HepG2 (cell line): Measurements from ENCODE around the gene GPSM1. TPM values are rescaled to one million over a fixed set of nuclear protein-coding genes. Genes with fewer than 3 reads are reported as not detected.
A peak's percentile ranks its signal among the peaks of the same experiment; 100 is the strongest.

Experiments
- ATAC-seq: fragments of 200-7000 bp; cut with Tn5 transposase; 3 replicates; pipeline ENCODE4 v1.9.1; 2020; ENCODE audit warnings: mild to moderate bottlenecking, moderate library complexity
- BruUV-seq: library from RNA; stranded (reverse); fragments of 400-500 nt; replicated peaks from 2 replicates; lab custom pipeline; 2021; lab: Mats Ljungman, UMichigan
- CTCF ChIA-PET: fragments of 300-600 bp; formaldehyde crosslinking; extraction: SDS; loops from one replicate; lab custom pipeline; 2021; ENCODE audit warnings: low total read pairs, inconsistent platforms, low intra/inter-chr PET ratio; lab: Yijun Ruan, JAX
- POLR2A ChIA-PET: fragments of 350-600 bp; sonication (Branson Sonifier 250); formaldehyde crosslinking; loops from one replicate; lab custom pipeline; 2020; ENCODE audit warnings: antibody characterized with exemption, inconsistent platforms; lab: Yijun Ruan, JAX
- DNase-seq: peaks from one replicate; pipeline ENCODE4 v3.0.0-alpha.2; 2015; ENCODE audit warnings: low spot score
- FAIRE-seq: peaks from 3 replicates; lab custom pipeline; 2011; peaks lifted over from hg19 to GRCh38; lab: Jason Lieb, UNC
- H2AFZ ChIP-seq: one replicate; pipeline ENCODE4 v1.6.1; 2011; ENCODE audit warnings: low read length, inconsistent platforms
- H3K27ac ChIP-seq: fragments of 300-600 bp; 3 replicates; pipeline ENCODE4 v1.8.0; 2011; ENCODE audit warnings: mixed run types, mild to moderate bottlenecking, mixed read lengths, low read length, inconsistent platforms; ENCODE audit not compliant: insufficient read depth; ENCODE audit errors: extremely low read length
- H3K27me3 ChIP-seq, 2 experiments: fragments of 200-600 bp in 1 of 2; 2 replicates in 1 of 2; 3 replicates in 1 of 2; pipeline versions ENCODE4 v1.6.0 to v1.8.0; 2011; ENCODE audit warnings: low read length in 2 of 2, mild to moderate bottlenecking in 2 of 2, moderate library complexity in 2 of 2, inconsistent platforms in 1 of 2; ENCODE audit not compliant: insufficient read depth in 2 of 2, control insufficient read depth in 1 of 2
- H3K36me3 ChIP-seq, 2 experiments: fragments of 200-600 bp in 1 of 2; replicated peaks in 1 of 2; 2 replicates in 1 of 2; 3 replicates in 1 of 2; pipeline versions ENCODE4 v1.5.1 to v1.8.0; 2011; ENCODE audit warnings: low read length in 2 of 2, inconsistent platforms in 1 of 2; ENCODE audit not compliant: insufficient read depth in 2 of 2, control insufficient read depth in 1 of 2
- H3K4me1 ChIP-seq: 2 replicates; pipeline ENCODE4 v1.5.1; 2012; ENCODE audit warnings: low read length, inconsistent platforms; ENCODE audit not compliant: insufficient read depth
- H3K4me2 ChIP-seq: 2 replicates; pipeline ENCODE4 v1.6.0; 2011; ENCODE audit warnings: low read depth, low read length, inconsistent platforms
- H3K4me3 ChIP-seq, 3 experiments: fragments of 200-600 bp in 1 of 3; sonication (generic), shearing (Covaris generic) in 1 of 3; replicated peaks in 1 of 3; 2 replicates each; pipeline ENCODE4 v1.5.1; 2011 to 2016; ENCODE audit warnings: low read length in 3 of 3, inconsistent platforms in 2 of 3, low read depth in 2 of 3, mild to moderate bottlenecking in 2 of 3, control low read depth in 1 of 3, mixed read lengths in 1 of 3; ENCODE audit not compliant: insufficient read depth in 1 of 3
- H3K79me2 ChIP-seq: one replicate; pipeline ENCODE4 v1.6.1; 2011; ENCODE audit warnings: low read length, inconsistent platforms; ENCODE audit not compliant: insufficient read depth
- H3K9ac ChIP-seq: 2 replicates; pipeline ENCODE4 v1.6.0; 2011; ENCODE audit warnings: mild to moderate bottlenecking, low read depth, low read length, inconsistent platforms; ENCODE audit not compliant: insufficient read depth
- H3K9me3 ChIP-seq: 2 replicates; pipeline ENCODE4 v1.5.1; 2012; ENCODE audit warnings: mild to moderate bottlenecking, low read length
- H4K20me1 ChIP-seq: 2 replicates; pipeline ENCODE4 v1.6.0; 2011; ENCODE audit warnings: inconsistent platforms, mild to moderate bottlenecking, low read length, moderate library complexity; ENCODE audit not compliant: insufficient read depth
- ARID4A ChIP-seq: sonication (generic); formaldehyde crosslinking; IDR thresholded peaks from 2 replicates; pipeline ENCODE4 v1.5.0; 2020; ENCODE audit warnings: mild to moderate bottlenecking, missing genetic modification reagents, borderline replicate concordance
- ATF7 ChIP-seq, 2 experiments: fragments of 450-650 bp in 1 of 2; sonication (generic) in 1 of 2; formaldehyde crosslinking in 1 of 2; IDR thresholded peaks; 2 replicates each; pipeline versions ENCODE4 v1.4.0 to v1.6.1; 2016 to 2020; ENCODE audit warnings: antibody characterized with exemption in 1 of 2, mild to moderate bottlenecking in 1 of 2, missing genetic modification reagents in 1 of 2
- GPBP1L1 ChIP-seq: sonication (generic); formaldehyde crosslinking; IDR thresholded peaks from 2 replicates; pipeline ENCODE4 v1.5.0; 2020; ENCODE audit warnings: mild to moderate bottlenecking, missing genetic modification reagents
- NFIC ChIP-seq: IDR thresholded peaks from 2 replicates; pipeline ENCODE4 v1.6.1; 2012; ENCODE audit warnings: mild to moderate bottlenecking, low read length, inconsistent platforms
- RARA ChIP-seq: IDR thresholded peaks from 2 replicates; pipeline ENCODE4 v1.6.1; 2016; ENCODE audit warnings: missing genetic modification reagents, missing compliant biosample characterization
- RXRB ChIP-seq: IDR thresholded peaks from 2 replicates; pipeline ENCODE4 v1.6.1; 2016; ENCODE audit warnings: borderline replicate concordance, missing genetic modification reagents, missing compliant biosample characterization
- SIN3A ChIP-seq: IDR thresholded peaks from 2 replicates; pipeline ENCODE4 v1.6.1; 2011; ENCODE audit warnings: low read depth, mild to moderate bottlenecking, control low read depth, low read length, borderline replicate concordance
- TFDP2 ChIP-seq: sonication (generic); formaldehyde crosslinking; IDR thresholded peaks from 2 replicates; pipeline ENCODE4 v1.4.0; 2020; ENCODE audit warnings: missing genetic modification reagents
- THRA ChIP-seq: sonication (generic); formaldehyde crosslinking; IDR thresholded peaks from 2 replicates; pipeline ENCODE4 v1.4.0; 2020; ENCODE audit warnings: missing genetic modification reagents, borderline replicate concordance
- ZNF24 ChIP-seq: fragments of 450-650 bp; IDR thresholded peaks from 2 replicates; pipeline ENCODE4 v1.6.1; 2017; ENCODE audit warnings: antibody characterized with exemption, mild to moderate bottlenecking
- ZNF451 ChIP-seq: sonication (generic); formaldehyde crosslinking; IDR thresholded peaks from 2 replicates; pipeline ENCODE4 v1.5.0; 2020; ENCODE audit warnings: mild to moderate bottlenecking, missing genetic modification reagents
- ZNF576 ChIP-seq: sonication (generic); formaldehyde crosslinking; IDR thresholded peaks from 2 replicates; pipeline ENCODE4 v1.4.0; 2020; ENCODE audit warnings: mild to moderate bottlenecking, missing genetic modification reagents
- WGBS: methylation state at CpG from one replicate; pipeline ENCODE4 v1.1.6; 2017; ENCODE audit warnings: low lambda C conversion rate; 5-methylcytosine and 5-hydroxymethylcytosine counted together
- in situ Hi-C: cut with HindIII; loops from 2 replicates; pipeline ENCODE4 v1.10.0; 2017; ENCODE audit warnings: low pct_unique_long_range_greater_than_20kb; ENCODE audit not compliant: extremely low pct_ligation_motif_present
- intact Hi-C: fragments of 100-400 bp; cut with micrococcal nuclease; formaldehyde crosslinking; loops from one replicate; pipeline ENCODE4 v1.10.0; 2022; ENCODE audit not compliant: unreplicated experiment
- polyA plus RNA-seq, 8 experiments: library from polyadenylated mRNA; depleted of rRNA in 3 of 8; stranded (reverse) in 7 of 8; unstranded in 1 of 8; fragments of >200 nt; fragmentation: Illumina TruSeq in 4 of 8; extraction: Trizol in 4 of 8; gene quantifications; 2 replicates each; pipeline versions ENCODE4 v1.2.1 to v1.2.3, GENCODE V29; 2011 to 2016; ENCODE audit warnings: low read depth in 4 of 8, missing spikeins in 1 of 8, mixed read lengths in 1 of 8; ENCODE audit not compliant: insufficient read depth in 1 of 8
- total RNA-seq, 5 experiments: library from RNA; depleted of rRNA; stranded (reverse); fragments of >200 nt; fragmentation: Illumina TruSeq; extraction: Trizol; gene quantifications; 2 replicates each; pipeline ENCODE4 v1.2.3, GENCODE V29; 2016; ENCODE audit warnings: low read depth in 1 of 5

GPSM1 gene
- total and polyA plus RNA-seq, 2 of the 13 experiments (the other 11 are each of a cell fraction or from before 2014, with no cell fraction given) = 1.0 to 2.4 TPM

GRCh38 chr9:136316896-136317676, 10.3 kb upstream of the GPSM1 start:
- peak; percentile 52 for ATAC-seq
- TF ChIP-seq NFIC = no peak
- TF ChIP-seq RARA = 0 out of 2 replicates have a peak, but pooled peaks have one; percentile 10
- TF ChIP-seq ATF7 (IDR thresholded peaks at IDR 0.05) = no peak
- TF ChIP-seq ATF7 (CRISPR knock-in tag; IDR thresholded peaks at IDR 0.05) = no peak
- TF ChIP-seq TFDP2 (CRISPR knock-in tag) = no peak
- peak; percentile 77; the same call in 1 of the 2 replicates for TF ChIP-seq THRA (CRISPR knock-in tag)
- no peak for TF ChIP-seq ZNF576 (CRISPR knock-in tag)
- no peak for TF ChIP-seq SIN3A
- TF ChIP-seq ZNF451 (CRISPR knock-in tag) = no peak
- TF ChIP-seq ARID4A (CRISPR knock-in tag) = no peak
- TF ChIP-seq RXRB = peak; percentile 53; the same call in 1 of the 2 replicates
- TF ChIP-seq GPBP1L1 = no peak
- TF ChIP-seq ZNF24 = no peak

More at GRCh38 chr9:136316896-136317676, 10.3 kb upstream of the GPSM1 start:
- H3K4me1 ChIP-seq = peaks cover 25% of the 10 kb centered on the region
- in situ Hi-C loops = no loop called here
- intact Hi-C loops = no loop called here
- CTCF ChIA-PET = no interaction called here
- FAIRE-seq = no peak
- DNase-seq = no peak
- H3K9me3 ChIP-seq = peaks cover 16% of the 10 kb centered on the region
- peak overlapping the region; percentile 14; the same call in 1 of the 2 replicates for H3K4me2 ChIP-seq
- no TSS peak for BruUV-seq
- H3K4me3 ChIP-seq = no peak overlapping the region; a peak in 1 of 6 replicates
- POLR2A ChIA-PET = no interaction called here
- no peaks in the 10 kb centered on the region for H3K79me2 ChIP-seq
- WGBS = 23% methylated on average over 8 of the region's 13 CpGs
- H3K27me3 ChIP-seq = peaks cover 4 to 8% of the 10 kb centered on the region in 2 experiments; a peak in 4 of 5 replicates
- no peaks in the 10 kb centered on the region for H3K36me3 ChIP-seq
- H3K9ac ChIP-seq = no peak overlapping the region
- H4K20me1 ChIP-seq = no peaks in the 10 kb centered on the region
- H3K27ac ChIP-seq = no peak overlapping the region
- no peak overlapping the region for H2AFZ ChIP-seq
